GM20000 (cell line): Measurements from ENCODE around the gene MGST2.
"Not testable (repeated sequence)": the region's sequence is repeated elsewhere in the genome, so short reads cannot be mapped to it uniquely, and the experiment has no call there.

Experiments used
- DNase-seq: peaks from one replicate; pipeline ENCODE4 v3.0.0; 2012; ENCODE audit warnings: low spot score
- CTCF ChIP-seq: IDR thresholded peaks from 2 replicates; pipeline ENCODE4 v1.5.1; 2012; ENCODE audit warnings: mild to moderate bottlenecking, control low read depth; ENCODE audit errors: extremely low read depth, missing control alignments

Gene MGST2

DNA sequence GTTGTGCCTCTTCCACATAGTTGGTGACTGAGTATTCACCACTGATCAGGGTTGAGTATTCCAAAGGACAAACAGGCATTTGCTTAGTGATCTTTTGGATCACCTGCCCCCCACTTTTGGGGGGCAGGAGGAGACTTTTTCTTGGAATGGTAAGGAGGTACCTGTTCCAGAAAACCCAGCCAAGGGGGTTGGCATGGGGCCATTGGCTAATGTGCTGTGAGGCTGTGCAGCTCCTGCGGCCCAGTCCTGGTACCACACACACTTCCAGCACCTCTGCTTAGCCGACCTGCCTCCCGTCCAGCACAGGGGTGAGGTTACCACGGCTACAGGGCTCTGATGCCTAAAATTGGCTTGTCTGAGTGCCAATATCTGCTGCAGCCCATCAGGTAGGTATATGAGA, 40.1 kb upstream of the MGST2 start:
- DNase-seq, result no peak
- TF ChIP-seq CTCF, result no peak

DNA sequence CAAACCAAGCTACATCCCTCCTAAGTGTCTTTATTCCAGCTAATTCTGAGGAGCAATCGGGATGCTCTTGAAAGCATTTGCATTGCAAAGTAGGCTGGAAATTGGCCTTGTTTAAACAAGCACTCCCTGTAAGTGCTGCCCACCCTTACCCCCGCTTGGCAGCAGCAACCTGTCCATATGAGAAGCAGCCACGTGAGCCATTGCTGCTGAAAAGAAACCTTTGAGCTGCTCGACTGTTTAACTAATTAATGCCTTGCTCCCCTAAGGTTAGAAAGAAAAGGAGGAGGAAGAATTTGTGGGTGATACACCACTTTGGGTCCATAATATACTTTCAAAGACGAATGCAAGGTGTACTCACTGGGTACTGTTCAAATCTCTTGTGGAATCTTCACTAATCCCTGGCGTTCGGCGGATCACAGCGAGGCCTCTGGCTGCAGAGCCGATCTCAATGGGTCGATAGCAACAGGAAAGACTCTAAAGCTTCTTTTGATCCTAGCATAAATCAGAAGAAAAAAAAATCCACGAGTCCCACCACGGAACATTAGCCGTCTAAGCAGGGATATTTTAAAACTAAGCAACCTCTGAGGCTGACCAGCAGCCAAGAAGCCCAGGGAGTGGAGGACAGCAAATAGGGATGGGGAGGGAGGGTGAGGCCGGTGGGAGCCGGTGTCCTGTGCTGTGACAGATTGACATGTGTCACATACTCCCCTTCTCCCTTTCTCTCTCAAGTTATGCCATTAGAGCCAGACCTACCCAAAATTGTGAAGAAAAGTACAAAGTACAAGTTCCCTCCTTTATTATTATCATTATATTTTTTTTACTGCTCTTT, 37.2 kb upstream of the MGST2 start:
- TF ChIP-seq CTCF, result no peak
- no peak for DNase-seq

DNA sequence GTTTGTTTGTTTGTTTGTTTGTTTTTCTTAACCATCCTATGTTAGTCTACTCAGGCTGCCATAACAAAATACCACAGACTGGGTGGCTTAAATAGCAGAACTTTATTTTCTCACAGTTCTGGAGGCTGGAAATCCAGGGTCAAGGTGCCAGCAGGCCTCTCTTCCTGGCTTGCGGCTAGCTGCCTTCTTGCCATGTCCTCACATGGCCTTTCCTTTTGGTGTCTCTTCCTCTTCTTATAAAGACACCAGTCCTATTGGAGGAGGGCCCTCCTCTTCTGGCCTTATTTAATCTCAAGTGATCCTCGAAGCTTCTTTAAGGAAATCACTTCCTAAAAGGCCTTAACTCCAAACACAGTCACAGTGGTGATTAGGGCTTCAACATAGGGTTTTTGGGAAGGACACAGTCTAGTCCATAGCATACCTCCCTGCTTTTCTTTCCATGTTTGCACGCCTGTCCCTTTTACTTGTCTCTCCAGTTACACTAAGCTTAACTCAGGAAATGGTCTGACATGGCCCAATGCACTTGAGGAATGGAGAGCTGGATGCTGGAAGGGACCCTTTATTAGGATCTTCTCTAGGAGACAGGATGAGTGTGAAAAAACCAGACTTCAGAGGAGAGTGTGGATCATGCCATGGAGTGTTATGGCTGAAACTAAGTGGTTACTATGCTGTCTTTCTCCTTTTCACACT, 36.0 kb upstream of the MGST2 start:
- DNase-seq, result no peak

GRCh38 chr4:139630126-139630495, 35.5 kb upstream of the MGST2 start:
- DNase-seq, result no peak
- TF ChIP-seq CTCF, result no peak

More for the DNA sequence above, 36.0 kb upstream of the MGST2 start:
- TF ChIP-seq CTCF, result no peak

DNA sequence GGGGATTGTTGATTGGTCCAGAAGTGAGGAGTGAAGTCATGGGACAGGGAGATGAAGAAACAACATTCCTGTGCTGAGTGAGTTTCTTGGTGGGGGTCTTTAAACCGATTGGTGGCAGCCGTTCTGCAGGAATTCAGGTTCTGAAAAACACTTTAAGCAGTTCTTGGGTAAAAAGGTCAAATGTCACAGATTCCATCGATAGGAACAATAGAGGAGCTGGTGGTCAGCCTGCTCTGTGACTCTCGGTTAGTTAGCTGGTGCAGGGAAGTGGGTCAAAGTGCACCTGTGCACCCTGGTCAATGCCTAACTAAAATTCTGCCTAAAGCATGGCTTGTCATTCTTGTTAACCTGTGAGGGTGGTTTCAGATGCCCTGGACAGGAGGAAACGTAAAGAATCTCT, 34.6 kb upstream of the MGST2 start:
- TF ChIP-seq CTCF, result no peak
- DNase-seq, result no peak

DNA sequence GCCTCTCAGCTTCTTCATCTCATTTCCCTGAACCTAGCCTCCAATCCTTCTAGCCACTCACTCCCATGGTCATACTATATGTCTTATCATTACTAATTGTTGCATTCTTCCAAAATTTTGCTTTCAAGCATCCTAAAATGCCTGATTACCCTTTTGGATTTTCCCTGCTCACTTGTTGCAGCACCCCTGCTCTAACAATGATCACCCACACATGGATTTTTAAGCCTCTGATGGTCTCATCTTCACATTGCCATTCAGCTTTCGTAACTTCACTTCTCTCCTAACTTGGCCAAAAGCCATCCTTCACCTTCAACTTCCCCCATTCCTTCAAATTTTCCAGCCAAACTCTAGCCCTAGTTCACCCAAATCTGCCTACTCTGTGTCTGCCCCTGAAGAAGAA, 33.8 kb upstream of the MGST2 start:
- DNase-seq, result no peak

GRCh38 chr4:139632739-139633138, 32.9 kb upstream of the MGST2 start:
- not testable (repeated sequence) for DNase-seq

More for the DNA sequence above, 33.8 kb upstream of the MGST2 start:
- no peak for TF ChIP-seq CTCF
